ENCODE results near the gene THOC6. TPM values are rescaled to one million over a fixed set of nuclear protein-coding genes. Genes with fewer than 3 reads are reported as not detected.

The THOC6 gene
- total and polyA plus RNA-seq, 8 donors, result 23.9 to 38.7 (median 26.9) TPM

DNA sequence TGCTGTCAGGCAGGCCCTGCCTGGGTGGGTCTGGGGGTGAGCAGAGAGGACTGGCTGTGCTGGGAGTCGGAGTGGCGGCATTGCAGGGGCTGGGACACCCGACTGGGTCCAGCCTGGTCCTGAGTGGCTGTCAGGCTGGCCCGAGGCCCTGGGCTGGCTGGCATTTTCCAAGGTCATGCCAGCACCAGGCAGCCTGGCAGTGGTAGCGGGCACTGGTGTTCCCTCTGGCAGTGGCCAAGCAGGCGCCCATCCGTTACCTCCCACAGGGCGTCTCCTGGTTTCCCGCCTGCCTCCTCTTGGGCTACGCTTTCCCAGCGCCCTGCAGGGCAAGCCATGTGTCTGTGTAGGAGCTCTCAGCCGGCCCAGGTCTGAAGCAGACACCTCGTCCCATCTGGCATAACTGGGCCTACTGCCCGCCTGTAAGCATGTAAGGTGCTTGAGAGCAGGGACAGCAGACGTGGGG, 37.9 kb upstream of the THOC6 start:
- H3K4me3 ChIP-seq, result no peak overlapping the region
- no peak for ATAC-seq
- H3K36me3 ChIP-seq, result no peaks in the 10 kb centered on the region
- peaks cover 3 to 19% of the 10 kb centered on the region in 2 donors for H3K4me1 ChIP-seq
- DNase-seq, result no peak
- intact Hi-C loops (cut with DNase I), result no loop called here
- H3K9me3 ChIP-seq, result no peaks in the 10 kb centered on the region
- TF ChIP-seq CTCF (IDR thresholded peaks at IDR 0.05), result no peak
- H3K27me3 ChIP-seq, result peaks cover 0 to 46% of the 10 kb centered on the region in 2 donors
- H3K27ac ChIP-seq, result no peak overlapping the region

DNA sequence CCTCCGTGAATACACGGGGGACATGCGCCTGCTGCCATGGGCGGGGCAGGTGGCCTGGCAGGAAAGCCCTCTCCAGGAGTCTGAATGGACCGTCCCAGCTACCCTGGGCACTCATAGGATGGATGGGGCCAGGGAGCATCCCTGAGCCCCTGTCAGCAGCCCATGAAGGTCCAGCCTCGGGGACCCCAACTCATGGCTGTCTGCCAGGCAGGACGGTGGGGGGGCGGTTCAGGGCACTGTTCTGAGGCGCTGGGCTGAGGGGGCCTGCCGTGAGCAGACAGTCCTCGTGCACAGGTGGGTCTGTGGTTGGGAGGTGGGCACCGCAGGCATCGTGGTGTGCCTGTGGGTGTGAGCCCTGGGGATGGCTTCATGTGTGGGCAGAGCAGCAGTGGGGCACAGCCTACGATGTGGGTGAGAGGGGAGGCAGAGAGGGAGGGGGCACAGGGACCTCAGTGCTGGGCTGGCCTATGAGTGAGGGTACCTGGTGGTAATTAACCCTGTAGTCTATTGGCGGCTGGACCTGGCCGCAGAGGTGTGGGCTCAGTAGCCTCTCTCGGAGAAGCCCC, 37.1 kb upstream of the THOC6 start:
- H3K4me1 ChIP-seq, result peaks cover 0 to 13% of the 10 kb centered on the region in 2 donors
- H3K9me3 ChIP-seq, result no peaks in the 10 kb centered on the region
- peak in 1 of 4 donors; percentile 71 for DNase-seq
- no peak overlapping the region for H3K27ac ChIP-seq
- no peak for ATAC-seq
- H3K36me3 ChIP-seq, result no peaks in the 10 kb centered on the region
- peaks cover 0 to 49% of the 10 kb centered on the region in 2 donors for H3K27me3 ChIP-seq
- no peak overlapping the region for H3K4me3 ChIP-seq
- intact Hi-C loops (cut with DNase I), result no loop called here
- TF ChIP-seq CTCF (IDR thresholded peaks at IDR 0.05), result no peak

- ATAC-seq (no peak), DNase-seq (no peak)
- H3K27me3 ChIP-seq, result peaks cover 0 to 49% of the 10 kb centered on the region in 2 donors
- H3K36me3 ChIP-seq, result no peaks in the 10 kb centered on the region
- intact Hi-C loops (cut with DNase I), result no loop called here
- no peak overlapping the region for H3K27ac ChIP-seq
- no peak overlapping the region for H3K4me3 ChIP-seq
- H3K4me1 ChIP-seq, result peaks cover 0 to 13% of the 10 kb centered on the region in 2 donors
- TF ChIP-seq CTCF (IDR thresholded peaks at IDR 0.05), result no peak
- H3K9me3 ChIP-seq, result no peaks in the 10 kb centered on the region
Measured at GRCh38 chr16:2987286-2987685, 36.5 kb upstream of the THOC6 start.

GRCh38 chr16:2987833-2988232, 36.0 kb upstream of the THOC6 start:
- no peak overlapping the region for H3K4me3 ChIP-seq
- no peak for TF ChIP-seq CTCF (IDR thresholded peaks at IDR 0.05)
- H3K27ac ChIP-seq, result no peak overlapping the region
- H3K4me1 ChIP-seq, result peaks cover 0 to 13% of the 10 kb centered on the region in 2 donors
- H3K9me3 ChIP-seq, result no peaks in the 10 kb centered on the region
- no peak for ATAC-seq
- DNase-seq, result peak in 2 of 4 donors; percentile 56 to 81
- H3K36me3 ChIP-seq, result no peaks in the 10 kb centered on the region
- peaks cover 0 to 49% of the 10 kb centered on the region in 2 donors for H3K27me3 ChIP-seq
- intact Hi-C loops (cut with DNase I), result no loop called here

- no peaks in the 10 kb centered on the region for H3K36me3 ChIP-seq
- peaks cover 0 to 49% of the 10 kb centered on the region in 2 donors for H3K27me3 ChIP-seq
- H3K27ac ChIP-seq, result no peak overlapping the region
- H3K9me3 ChIP-seq, result no peaks in the 10 kb centered on the region
- H3K4me3 ChIP-seq, result no peak overlapping the region
- no peak for TF ChIP-seq CTCF (IDR thresholded peaks at IDR 0.05)
- ATAC-seq (no peak), DNase-seq (no peak)
- peaks cover 0 to 6% of the 10 kb centered on the region in 2 donors for H3K4me1 ChIP-seq
- intact Hi-C loops (cut with DNase I), result no loop called here
Measured at GRCh38 chr16:2988590-2989099, 35.2 kb upstream of the THOC6 start.

All from left lung (tissue), 10 donors.